Esophagus squamous epithelium (tissue), 5 donors: Measurements from ENCODE around the gene CACNB4. TPM values are rescaled to one million over a fixed set of nuclear protein-coding genes. Genes with fewer than 3 reads are reported as not detected.

ENCODE experiments used
- DNase-seq: peaks from one replicate; lab custom pipeline; 2025; lab: John Stamatoyannopoulos, UW
- H3K27ac ChIP-seq, 4 donors: fragments of 200-600 bp; sonication (generic); one replicate each; pipeline ENCODE4 v1.5.1; 2016 to 2019; ENCODE audit warnings: mild to moderate bottlenecking in 1 of 4
- H3K27me3 ChIP-seq, 4 donors: fragments of 200-600 bp; sonication (generic); 1 replicate in 3 of 4; 2 replicates in 1 of 4; pipeline versions ENCODE4 v1.5.1 to v1.6.0; 2017 to 2021; ENCODE audit warnings: antibody characterized with exemption in 1 of 4
- H3K36me3 ChIP-seq, 3 donors: fragments of 200-600 bp; sonication (generic); one replicate each; pipeline ENCODE4 v1.5.1; 2016 to 2019
- H3K4me1 ChIP-seq, 3 donors: fragments of 200-600 bp; sonication (generic); one replicate each; pipeline ENCODE4 v1.5.1; 2017 to 2019
- H3K4me3 ChIP-seq, 4 donors: fragments of 200-600 bp; sonication (generic); 1 replicate in 3 of 4; 2 replicates in 1 of 4; pipeline ENCODE4 v1.5.1; 2016 to 2019; ENCODE audit warnings: mild to moderate bottlenecking in 2 of 4, moderate library complexity in 1 of 4
- H3K9me3 ChIP-seq, 3 donors: fragments of 200-600 bp; sonication (generic); one replicate each; pipeline ENCODE4 v1.5.1; 2016 to 2019
- CTCF ChIP-seq, 6 experiments: fragments of 450-650 bp in 4 of 6; fragments of 200-600 bp in 2 of 6; sonication (generic) in 2 of 6; IDR thresholded peaks; one replicate each; pipeline ENCODE4 v1.5.1; 2016 to 2019; ENCODE audit warnings: antibody characterized with exemption in 6 of 6, mild to moderate bottlenecking in 4 of 6, moderate library complexity in 4 of 6
- POLR2A ChIP-seq, 4 donors: fragments of 450-650 bp; IDR thresholded peaks; one replicate each; pipeline ENCODE4 v1.6.1; 2017; ENCODE audit warnings: antibody characterized with exemption in 4 of 4, mild to moderate bottlenecking in 4 of 4, moderate library complexity in 3 of 4
- WGBS, 2 donors: methylation state at CpG; one replicate each; pipeline ENCODE4 v1.1.5; 2018; 5-methylcytosine and 5-hydroxymethylcytosine counted together
- intact Hi-C: fragments of 100-400 bp; cut with DNase I; formaldehyde crosslinking; loops from one replicate; pipeline ENCODE4 v1.15.0; 2022
- total RNA-seq, 4 donors: library from RNA; depleted of rRNA; stranded (reverse); fragments of >200 nt; gene quantifications; one replicate each; pipeline ENCODE4 v1.1.0, GENCODE V29; 2016
- donor health status: DM: yes; HTN: yes; CAD: no.

CACNB4 gene
- total RNA-seq, 4 donors from 2014 or later, result 6.1 to 11.1 (median 7.2) TPM

GRCh38 chr2:152078662-152079061 lies 20.2 kb downstream of the CACNB4 start:
- intact Hi-C loops, result no loop called here
- TF ChIP-seq CTCF (IDR thresholded peaks at IDR 0.05), result no peak
- no peak overlapping the region for H3K4me3 ChIP-seq
- WGBS, 2 donors, result 78 to 87% methylated on average over 2 of the region's 2 CpGs
- H3K27me3 ChIP-seq, result no peaks in the 10 kb centered on the region
- H3K4me1 ChIP-seq, result no peaks in the 10 kb centered on the region
- no peaks in the 10 kb centered on the region for H3K36me3 ChIP-seq
- H3K9me3 ChIP-seq, result no peaks in the 10 kb centered on the region
- H3K27ac ChIP-seq, result no peak overlapping the region
- DNase-seq, result no peak

GRCh38 chr2:152078023-152078422 lies 20.8 kb downstream of the CACNB4 start:
- WGBS, 2 donors, result 88 to 94% methylated on average over 9 of the region's 9 CpGs

GRCh38 chr2:152075461-152076050 lies 23.3 kb downstream of the CACNB4 start:
- Histone ChIP-seq H3K4me1 (no peaks in the 10 kb centered on the region), H3K27ac (no peak overlapping the region), H3K27me3 (no peaks in the 10 kb centered on the region), H3K36me3 (no peaks in the 10 kb centered on the region), H3K9me3 (no peaks in the 10 kb centered on the region), H3K4me3 (no peak overlapping the region)
- intact Hi-C loops, result no loop called here
- no peak for TF ChIP-seq CTCF (IDR thresholded peaks at IDR 0.05)
- TF ChIP-seq POLR2A (IDR thresholded peaks at IDR 0.05), result no peak
- WGBS, 2 donors, result 36 to 53% methylated on average over 3 to 4 of the region's 4 CpGs
- DNase-seq, result no peak

More at GRCh38 chr2:152078023-152078422, 20.8 kb downstream of the CACNB4 start:
- H3K4me1 ChIP-seq, result no peaks in the 10 kb centered on the region
- TF ChIP-seq CTCF (IDR thresholded peaks at IDR 0.05) (no peak), POLR2A (IDR thresholded peaks at IDR 0.05) (no peak)
- no peak for DNase-seq
- no peaks in the 10 kb centered on the region for H3K9me3 ChIP-seq
- no peaks in the 10 kb centered on the region for H3K27me3 ChIP-seq
- intact Hi-C loops, result no loop called here
- no peaks in the 10 kb centered on the region for H3K36me3 ChIP-seq
- H3K4me3 ChIP-seq, result no peak overlapping the region
- no peak overlapping the region for H3K27ac ChIP-seq

- H3K9me3 ChIP-seq, result no peaks in the 10 kb centered on the region
- TF ChIP-seq POLR2A (IDR thresholded peaks at IDR 0.05), result no peak
- TF ChIP-seq CTCF (IDR thresholded peaks at IDR 0.05), result no peak
- H3K36me3 ChIP-seq, result no peaks in the 10 kb centered on the region
- 77 to 81% methylated on average over 2 of the region's 2 CpGs for WGBS, 2 donors
- intact Hi-C loops, result no loop called here
- no peak overlapping the region for H3K27ac ChIP-seq
- peaks cover 0 to 15% (median 9%) of the 10 kb centered on the region in 3 donors for H3K4me1 ChIP-seq
- H3K27me3 ChIP-seq, result no peaks in the 10 kb centered on the region
- DNase-seq, result no peak
- H3K4me3 ChIP-seq, result no peak overlapping the region
Observed at GRCh38 chr2:152072011-152072410, 26.8 kb downstream of the CACNB4 start.

GRCh38 chr2:152071518-152071917 lies 27.3 kb downstream of the CACNB4 start:
- WGBS, 2 donors, result 97 to 100% methylated on average over 1 of the region's 1 CpG
- no peak for DNase-seq
- Histone ChIP-seq H3K36me3 (no peaks in the 10 kb centered on the region), H3K4me3 (no peak overlapping the region), H3K27ac (no peak overlapping the region), H3K27me3 (no peaks in the 10 kb centered on the region), H3K9me3 (no peaks in the 10 kb centered on the region), H3K4me1 (peaks cover 0 to 15% (median 9%) of the 10 kb centered on the region in 3 donors)
- no peak for TF ChIP-seq CTCF (IDR thresholded peaks at IDR 0.05)
- no peak for TF ChIP-seq POLR2A (IDR thresholded peaks at IDR 0.05)
- intact Hi-C loops, result no loop called here
